BLaER1 treated with 17β-estradiol and CSF1 and Interleukin-3, amounts not matched to agents 10 nM and 100 nM (cell line): ENCODE measurements around the gene SFTPB.

Experiments used
- H3K27ac ChIP-seq, 11 experiments: shearing (Covaris generic); formaldehyde crosslinking; 2 replicates each; pipeline ENCODE4 v1.8.1; 2022
- H3K27me3 ChIP-seq, 11 experiments: shearing (Covaris generic); formaldehyde crosslinking; 2 replicates each; pipeline ENCODE4 v1.8.1; 2022
- H3K36me3 ChIP-seq, 11 experiments: shearing (Covaris generic); formaldehyde crosslinking; 2 replicates each; pipeline ENCODE4 v1.8.1; 2022
- H3K4me1 ChIP-seq, 10 experiments: shearing (Covaris generic); formaldehyde crosslinking; 2 replicates each; pipeline ENCODE4 v1.8.1; 2022
- H3K4me2 ChIP-seq, 11 experiments: shearing (Covaris generic); formaldehyde crosslinking; 2 replicates each; pipeline ENCODE4 v1.8.1; 2022
- H3K4me3 ChIP-seq, 10 experiments: shearing (Covaris generic); formaldehyde crosslinking; 2 replicates each; pipeline ENCODE4 v1.8.1; 2022
- H3K9ac ChIP-seq, 11 experiments: shearing (Covaris generic); formaldehyde crosslinking; 2 replicates each; pipeline ENCODE4 v1.8.1; 2022
- H3K9me3 ChIP-seq, 11 experiments: shearing (Covaris generic); formaldehyde crosslinking; replicated peaks in 1 of 11; 2 replicates each; pipeline ENCODE4 v1.8.1; 2022
- H4K20me1 ChIP-seq, 11 experiments: shearing (Covaris generic); formaldehyde crosslinking; 2 replicates each; pipeline ENCODE4 v1.8.1; 2022
- Cebpa-rat ChIP-seq, 11 experiments: shearing (Covaris generic); IDR thresholded peaks; 2 replicates each; pipeline ENCODE4 v1.8.1; 2022

The SFTPB gene

GRCh38 chr2:85711578-85712060 lies 43.6 kb upstream of the SFTPB start:
- Histone ChIP-seq H3K36me3 (no peaks in the 10 kb centered on the region), H3K27me3 (no peaks in the 10 kb centered on the region), H3K4me3 (peak overlapping the region in 8 of 10 experiments; percentile 8 to 41 (median 26); a peak in 9 of 20 replicates), H3K9ac (peak overlapping the region; percentile 18 to 75 (median 63); a peak in 21 of 22 replicates), H4K20me1 (no peaks in the 10 kb centered on the region), H3K4me1 (peaks cover 52 to 88% (median 65%) of the 10 kb centered on the region in 10 experiments), H3K27ac (peak overlapping the region; percentile 45 to 90 (median 75)), H3K4me2 (peak overlapping the region; percentile 83 to 97 (median 93)), H3K9me3 (no peaks in the 10 kb centered on the region)
- TF ChIP-seq Cebpa-rat (IDR thresholded peaks at IDR 0.05): no peak

DNA sequence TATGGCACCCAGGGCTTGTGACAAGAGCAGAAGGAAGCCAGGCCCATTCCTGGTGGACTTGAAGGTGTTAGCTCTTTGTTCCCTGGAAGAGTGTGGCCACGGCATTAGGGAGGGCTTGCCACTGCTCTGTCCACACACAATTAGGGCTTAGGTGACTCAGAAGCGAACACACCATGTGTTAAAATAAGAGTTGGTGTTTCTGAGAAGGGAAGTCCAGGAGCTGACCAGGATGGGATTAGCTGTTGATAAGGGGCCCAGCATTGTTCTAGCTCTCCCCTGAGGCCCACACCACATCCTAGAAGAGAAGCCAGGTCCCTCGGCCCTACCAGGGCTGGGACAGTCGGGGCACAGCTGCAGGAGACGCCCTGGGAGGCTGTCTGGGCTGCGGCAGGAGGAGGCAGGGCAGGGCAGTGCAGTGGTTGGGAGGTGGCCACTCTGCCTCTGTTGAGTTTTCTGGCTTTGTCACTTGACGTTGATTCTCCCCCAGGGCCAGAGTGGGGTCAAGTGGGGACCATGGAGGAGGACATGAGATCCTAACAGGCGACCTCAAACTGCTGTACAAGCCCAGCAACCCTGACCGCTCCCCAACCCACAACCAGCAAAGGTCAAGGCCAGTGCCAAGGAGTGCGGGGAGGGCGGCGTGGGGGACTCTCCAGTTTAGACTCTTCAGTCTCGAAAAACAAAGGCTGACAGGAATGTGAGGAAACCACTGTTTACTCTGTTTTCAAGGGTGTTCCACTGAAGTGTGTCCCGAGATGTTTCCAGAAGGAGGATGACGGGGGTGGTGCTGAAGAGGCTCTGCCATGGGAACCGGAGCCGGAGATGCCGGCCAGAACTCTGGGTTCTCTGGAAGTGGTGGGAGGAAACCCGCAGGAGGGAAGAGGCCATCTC lies 42.9 kb upstream of the SFTPB start:
- Histone ChIP-seq H3K9me3 (no peaks in the 10 kb centered on the region), H3K9ac (peak overlapping the region; percentile 18 to 75 (median 63); a peak in 20 of 22 replicates), H3K4me3 (peak overlapping the region in 6 of 10 experiments; percentile 8 to 41 (median 28); a peak in 9 of 20 replicates), H3K4me1 (peaks cover 59 to 95% (median 71%) of the 10 kb centered on the region in 10 experiments), H3K27me3 (no peaks in the 10 kb centered on the region), H3K36me3 (no peaks in the 10 kb centered on the region), H3K27ac (peak overlapping the region; percentile 45 to 90 (median 75)), H3K4me2 (peak overlapping the region; percentile 83 to 97 (median 93)), H4K20me1 (no peaks in the 10 kb centered on the region)
- no peak for TF ChIP-seq Cebpa-rat (IDR thresholded peaks at IDR 0.05)

DNA sequence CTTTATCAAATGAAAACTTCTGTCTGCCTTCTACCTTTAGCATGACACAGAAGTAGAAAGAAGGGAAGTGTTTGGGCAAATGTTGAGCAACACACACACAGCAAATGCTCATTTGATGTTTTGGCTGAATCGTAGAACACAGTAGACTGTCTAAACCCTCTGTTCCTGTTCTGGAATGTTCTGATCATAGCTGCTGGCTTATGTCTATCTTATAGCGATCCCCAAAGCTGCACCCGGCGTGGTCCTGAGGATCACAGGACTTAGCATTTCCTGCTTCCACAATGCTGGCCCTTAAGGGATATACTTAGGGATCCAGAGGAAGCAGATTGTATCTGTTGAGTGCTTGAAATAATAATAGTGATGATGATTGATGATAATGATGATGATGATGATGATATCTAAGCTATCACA lies 41.4 kb upstream of the SFTPB start:
- no peaks in the 10 kb centered on the region for H3K27me3 ChIP-seq
- H3K4me1 ChIP-seq: peaks cover 74 to 98% (median 84%) of the 10 kb centered on the region in 10 experiments
- H3K4me2 ChIP-seq: peak overlapping the region; percentile 83 to 97 (median 93); a peak in 19 of 22 replicates
- peak overlapping the region in 9 of 11 experiments; percentile 0 to 90 (median 76); a peak in 11 of 22 replicates for H3K27ac ChIP-seq
- H4K20me1 ChIP-seq: no peaks in the 10 kb centered on the region
- TF ChIP-seq Cebpa-rat (IDR thresholded peaks at IDR 0.05): peak in 7 of 11 experiments; percentile 26 to 54 (median 33); a peak in 6 of 22 replicates
- peak overlapping the region in 1 of 11 experiments; percentile 36; a peak in 2 of 22 replicates for H3K9ac ChIP-seq
- H3K9me3 ChIP-seq: no peaks in the 10 kb centered on the region
- no peaks in the 10 kb centered on the region for H3K36me3 ChIP-seq
- no peak overlapping the region for H3K4me3 ChIP-seq

DNA sequence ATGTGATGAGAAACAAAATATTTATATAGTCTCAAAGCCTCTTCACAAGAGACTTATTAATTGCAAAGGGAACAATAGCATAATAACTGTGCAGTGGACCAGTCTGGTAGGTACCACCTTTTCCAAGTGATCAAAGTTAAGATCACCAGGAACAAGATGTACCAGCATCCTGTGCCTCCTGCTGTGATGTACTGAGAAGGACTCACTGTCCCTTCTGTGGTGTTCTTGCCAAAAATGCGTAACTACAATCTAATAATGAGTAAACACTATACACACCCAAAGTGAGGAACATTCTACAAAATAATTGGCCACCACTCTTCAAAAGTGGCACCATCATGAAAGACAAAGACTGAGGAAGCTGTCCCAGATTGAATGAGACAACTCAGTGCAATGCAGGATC lies 40.6 kb upstream of the SFTPB start:
- TF ChIP-seq Cebpa-rat (IDR thresholded peaks at IDR 0.05): no peak
- Histone ChIP-seq H3K4me1 (peaks cover 82 to 98% (median 91%) of the 10 kb centered on the region in 10 experiments), H3K4me3 (no peak overlapping the region), H3K27me3 (no peaks in the 10 kb centered on the region), H3K4me2 (peak overlapping the region in 7 of 11 experiments; percentile 83 to 95 (median 90); a peak in 12 of 22 replicates), H3K36me3 (no peaks in the 10 kb centered on the region), H3K27ac (peak overlapping the region in 3 of 11 experiments; percentile 75 to 90 (median 85); a peak in 2 of 22 replicates), H4K20me1 (no peaks in the 10 kb centered on the region), H3K9ac (no peak overlapping the region), H3K9me3 (no peaks in the 10 kb centered on the region)

DNA sequence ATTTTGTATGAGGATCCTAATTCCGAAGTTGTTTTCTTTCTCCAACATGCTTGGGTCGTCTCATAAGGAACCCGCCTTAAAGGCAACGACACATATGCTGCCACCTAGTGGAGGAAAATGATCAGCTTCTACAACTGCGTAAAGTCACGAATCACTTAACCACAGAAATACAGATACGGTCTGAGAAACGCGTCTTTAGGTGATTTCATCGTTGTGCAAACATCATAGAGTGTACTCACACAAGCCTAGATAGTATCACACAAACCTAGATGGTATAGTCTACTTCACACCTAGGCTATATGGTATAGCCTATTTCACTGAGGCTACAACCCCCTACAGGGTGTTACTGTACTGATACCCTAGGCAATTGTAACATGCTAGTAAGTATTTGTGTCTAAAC lies 39.3 kb upstream of the SFTPB start:
- H3K27me3 ChIP-seq: no peaks in the 10 kb centered on the region
- TF ChIP-seq Cebpa-rat (IDR thresholded peaks at IDR 0.05): no peak
- no peaks in the 10 kb centered on the region for H3K9me3 ChIP-seq
- H3K9ac ChIP-seq: peak overlapping the region in 4 of 11 experiments; percentile 73 to 86 (median 83); a peak in 8 of 22 replicates
- no peak overlapping the region for H3K4me3 ChIP-seq
- peak overlapping the region in 7 of 11 experiments; percentile 73 to 97 (median 86); a peak in 14 of 22 replicates for H3K27ac ChIP-seq
- H3K4me1 ChIP-seq: peaks cover 81 to 97% (median 88%) of the 10 kb centered on the region in 10 experiments
- H4K20me1 ChIP-seq: no peaks in the 10 kb centered on the region
- H3K4me2 ChIP-seq: peak overlapping the region; percentile 78 to 97 (median 90); a peak in 21 of 22 replicates
- no peaks in the 10 kb centered on the region for H3K36me3 ChIP-seq

GRCh38 chr2:85706599-85707296 lies 38.7 kb upstream of the SFTPB start:
- Histone ChIP-seq H3K4me1 (peaks cover 76 to 97% (median 87%) of the 10 kb centered on the region in 10 experiments), H3K27ac (peak overlapping the region; percentile 70 to 97 (median 75)), H3K9me3 (no peaks in the 10 kb centered on the region), H3K27me3 (no peaks in the 10 kb centered on the region), H3K4me2 (peak overlapping the region; percentile 78 to 97 (median 90)), H3K4me3 (peak overlapping the region in 1 of 10 experiments; percentile 53; a peak in 1 of 20 replicates), H4K20me1 (no peaks in the 10 kb centered on the region), H3K9ac (peak overlapping the region in 7 of 11 experiments; percentile 4 to 86 (median 73); a peak in 10 of 22 replicates), H3K36me3 (no peaks in the 10 kb centered on the region)
- no peak for TF ChIP-seq Cebpa-rat (IDR thresholded peaks at IDR 0.05)

DNA sequence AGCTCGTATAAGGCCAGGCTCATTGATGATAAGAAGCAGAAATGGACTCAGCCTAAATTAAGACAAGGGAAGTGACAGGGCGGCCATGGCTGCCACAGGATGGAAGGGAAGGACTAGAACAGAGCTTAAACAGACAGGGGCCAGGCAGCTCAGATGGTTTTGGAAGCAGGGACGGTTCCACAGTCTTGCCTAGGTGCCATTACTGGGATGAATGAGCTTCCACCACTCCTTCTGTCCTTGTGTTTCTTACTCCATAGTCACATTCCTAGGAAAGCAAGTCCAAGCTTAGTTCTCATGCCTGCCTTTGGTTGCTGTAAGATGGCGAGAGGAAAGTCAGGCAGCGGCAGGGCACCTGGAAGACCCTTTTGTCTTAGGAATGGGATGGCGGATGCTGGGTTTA lies 38.1 kb upstream of the SFTPB start:
- no peaks in the 10 kb centered on the region for H3K27me3 ChIP-seq
- H3K27ac ChIP-seq: peak overlapping the region; percentile 70 to 97 (median 75)
- peak overlapping the region in 6 of 11 experiments; percentile 4 to 86 (median 78); a peak in 11 of 22 replicates for H3K9ac ChIP-seq
- no peaks in the 10 kb centered on the region for H4K20me1 ChIP-seq
- H3K4me2 ChIP-seq: peak overlapping the region; percentile 78 to 97 (median 90)
- H3K36me3 ChIP-seq: no peaks in the 10 kb centered on the region
- H3K4me3 ChIP-seq: peak overlapping the region in 1 of 10 experiments; percentile 53; a peak in 1 of 20 replicates
- peaks cover 69 to 97% (median 84%) of the 10 kb centered on the region in 10 experiments for H3K4me1 ChIP-seq
- no peak for TF ChIP-seq Cebpa-rat (IDR thresholded peaks at IDR 0.05)
- H3K9me3 ChIP-seq: no peaks in the 10 kb centered on the region

GRCh38 chr2:85705680-85706039 lies 37.7 kb upstream of the SFTPB start:
- Histone ChIP-seq H3K4me2 (peak overlapping the region; percentile 78 to 97 (median 90)), H3K9me3 (no peaks in the 10 kb centered on the region), H3K4me1 (peaks cover 65 to 95% (median 80%) of the 10 kb centered on the region in 10 experiments), H3K36me3 (no peaks in the 10 kb centered on the region), H3K4me3 (peak overlapping the region in 5 of 10 experiments; percentile 0 to 53 (median 38); a peak in 5 of 20 replicates), H3K27me3 (no peaks in the 10 kb centered on the region), H3K27ac (peak overlapping the region; percentile 70 to 97 (median 75)), H4K20me1 (no peaks in the 10 kb centered on the region), H3K9ac (peak overlapping the region; percentile 41 to 86 (median 56); a peak in 19 of 22 replicates)
- TF ChIP-seq Cebpa-rat (IDR thresholded peaks at IDR 0.05): peak; percentile 21 to 93 (median 67); a peak in 18 of 22 replicates
